Stimulated activated CD8-positive, alpha-beta memory T cell treated with anti-CD3 and anti-CD28 coated beads, Interleukin-7, amount 100 ng/mL, for 4 hours (primary cell): ENCODE measurements around the gene HIVEP1.

Source experiments
- DNase-seq, 2 donors: peaks; one replicate each; pipeline ENCODE4 v3.0.0-alpha.2; 2020; ENCODE audit warnings: low read depth in 2 of 2

HIVEP1 gene

GRCh38 chr6:12017876-12018401, 5.8 kb downstream of the HIVEP1 start:
- no peak for DNase-seq

DNA sequence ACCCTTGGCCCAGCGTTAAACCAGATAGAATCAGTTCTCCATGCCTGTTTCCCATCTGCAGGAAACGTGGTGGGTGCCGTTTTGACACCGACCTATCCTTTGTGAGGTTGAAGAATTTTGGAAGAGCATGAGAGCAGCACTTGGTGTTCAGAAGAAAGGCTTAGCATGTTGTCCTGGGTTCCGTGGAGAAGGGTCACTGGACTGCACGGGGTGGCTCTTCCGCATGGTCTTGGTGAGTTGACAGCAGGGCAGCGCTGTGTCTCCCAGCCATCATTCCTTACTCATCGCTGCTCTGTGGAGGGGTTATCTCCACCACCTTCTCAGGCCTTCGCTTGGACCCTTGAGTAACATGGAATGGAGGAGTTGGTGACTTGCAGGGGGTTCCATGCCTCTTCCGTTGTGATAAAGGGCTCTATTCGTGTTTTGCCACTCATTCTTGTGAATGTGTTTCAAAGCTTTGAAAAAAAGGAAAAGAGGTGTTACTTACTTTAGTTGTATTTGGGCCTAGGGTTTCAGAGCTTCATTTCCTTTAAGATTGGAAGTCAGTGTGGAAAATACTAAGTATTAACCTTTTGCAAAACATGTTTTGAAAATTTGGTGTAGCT, 8.2 kb downstream of the HIVEP1 start:
- no peak for DNase-seq

DNA sequence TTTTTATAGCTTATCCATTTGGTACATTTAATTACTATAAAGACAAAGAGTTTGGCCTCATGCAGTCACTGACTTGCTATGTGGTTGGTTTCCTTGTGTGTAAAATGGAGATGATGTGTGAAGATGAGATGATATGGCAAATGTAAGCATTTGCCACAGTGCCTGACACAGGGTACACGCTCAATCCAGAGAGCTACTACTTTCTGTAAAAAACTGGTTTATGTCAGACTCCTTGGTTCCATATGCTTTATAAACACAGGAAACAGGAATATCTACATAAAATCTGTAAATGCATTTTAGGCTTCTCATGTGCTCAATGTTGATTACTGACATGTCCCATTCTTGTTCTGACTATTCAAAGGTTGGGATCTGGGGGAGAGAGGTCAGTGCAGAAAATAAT, 10.4 kb downstream of the HIVEP1 start:
- DNase-seq = no peak

DNA sequence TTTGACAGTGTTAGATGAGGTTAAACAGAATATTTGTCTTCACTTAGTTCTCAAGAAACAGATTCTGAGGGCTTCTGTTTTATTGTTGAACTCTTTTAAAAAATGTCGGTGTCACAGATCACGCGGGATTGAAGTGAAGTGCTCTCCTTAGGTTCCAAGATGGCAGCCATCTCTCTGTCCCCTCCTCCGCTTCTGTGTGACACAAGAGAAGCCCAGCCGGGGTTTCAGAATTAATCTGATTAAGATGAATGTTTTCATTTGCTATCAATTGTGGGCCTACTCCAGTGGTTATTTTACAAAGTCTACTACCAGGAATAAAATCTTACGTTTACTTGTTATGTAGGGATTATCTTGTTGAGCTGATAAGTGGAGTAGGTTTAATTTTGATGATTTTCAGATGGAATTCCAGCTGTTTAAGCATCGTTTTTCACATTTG, 10.9 kb downstream of the HIVEP1 start:
- DNase-seq = no peak

DNA sequence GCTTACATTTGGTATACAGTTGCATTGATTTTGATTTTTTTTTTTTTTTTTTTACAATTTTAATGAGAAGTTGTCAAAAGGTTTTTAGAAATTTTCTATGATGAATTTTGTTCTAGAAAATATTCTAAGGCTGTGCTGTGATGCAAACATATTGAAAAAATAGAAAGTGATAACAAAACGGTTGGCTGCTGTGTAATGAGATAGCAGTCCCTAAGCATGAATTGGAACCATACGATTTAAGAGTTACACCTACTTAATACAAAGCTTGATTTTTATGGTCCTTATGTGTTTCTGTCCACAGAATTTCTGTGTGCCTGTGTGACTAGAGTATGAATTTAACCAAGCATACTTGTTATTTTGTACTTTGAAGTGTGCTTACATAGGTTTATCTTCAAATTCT, 12.1 kb downstream of the HIVEP1 start:
- DNase-seq = no peak

DNA sequence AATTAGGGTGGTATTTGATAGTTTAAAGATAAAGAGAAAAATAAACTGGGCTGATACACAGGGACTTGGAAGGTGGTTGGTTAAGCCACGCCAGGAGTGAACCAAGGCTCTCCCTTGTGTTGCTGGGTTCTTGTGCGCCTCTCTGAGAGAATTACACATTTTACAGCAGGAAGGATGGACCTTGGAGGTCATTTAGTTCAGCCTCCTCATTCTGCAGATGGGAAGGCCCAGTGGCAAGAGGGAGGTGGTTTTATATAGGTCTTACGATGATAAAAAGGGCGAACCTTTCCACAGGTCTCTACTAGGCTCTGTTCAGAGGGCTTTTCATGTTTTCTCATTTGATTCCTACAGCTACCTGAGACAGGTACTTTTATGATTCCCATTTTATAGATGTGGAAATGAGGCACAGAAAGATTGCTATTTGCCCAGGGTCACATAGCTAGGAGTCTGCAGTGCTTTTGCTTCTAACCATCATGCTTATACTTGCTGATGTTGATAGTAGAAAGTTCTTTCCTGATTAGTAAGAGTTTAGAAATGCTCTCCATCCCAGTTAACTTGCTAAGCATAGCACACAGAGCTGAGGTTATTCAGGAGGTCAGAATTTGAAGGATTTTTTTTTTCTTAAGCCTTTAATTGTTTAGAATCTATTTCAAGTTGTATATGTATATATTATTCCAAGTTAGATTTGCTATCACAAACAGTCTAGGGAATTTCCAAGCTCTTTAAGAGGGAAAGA, 12.8 kb downstream of the HIVEP1 start:
- DNase-seq = no peak

- no peak for DNase-seq
Observed at GRCh38 chr6:12026120-12026519, 14.0 kb downstream of the HIVEP1 start.

DNA sequence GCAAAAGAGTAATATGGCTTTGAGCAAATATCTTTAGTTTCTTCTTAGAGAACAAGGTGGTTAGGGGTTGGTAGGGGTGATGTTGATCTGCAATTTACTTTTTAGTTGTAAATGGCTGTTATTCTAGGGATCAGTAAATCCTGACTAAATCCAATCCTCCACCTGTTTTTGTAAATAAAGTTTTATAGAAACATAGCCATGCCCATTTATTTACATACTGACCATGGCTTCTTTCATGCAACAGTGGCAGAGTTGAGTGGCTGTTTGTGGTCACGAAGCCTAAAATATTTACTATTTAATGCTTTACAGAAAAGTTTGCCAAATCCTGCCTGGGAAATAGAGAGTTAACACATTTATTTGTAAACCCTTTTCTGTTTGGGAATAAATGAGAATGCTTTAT, 14.7 kb downstream of the HIVEP1 start:
- no peak for DNase-seq

DNA sequence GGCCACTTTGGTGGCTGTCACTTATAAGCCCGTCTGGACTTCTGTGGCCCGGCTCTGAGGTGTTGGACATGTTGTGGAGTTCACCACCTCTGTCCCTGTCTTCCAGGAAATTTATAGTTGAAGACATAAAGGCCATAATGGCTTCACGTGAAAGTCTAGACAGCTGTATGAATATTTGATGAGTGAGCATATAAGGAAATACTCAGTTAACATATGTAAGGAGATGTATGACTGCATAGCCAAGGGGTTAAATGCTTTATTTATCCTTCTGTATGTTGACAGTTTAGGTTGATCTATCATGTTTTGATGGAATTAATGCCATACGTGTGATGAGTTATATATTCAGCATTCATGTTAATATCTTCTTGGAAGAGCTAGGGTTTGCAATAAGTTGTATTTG, 16.1 kb downstream of the HIVEP1 start:
- DNase-seq = no peak

- DNase-seq = no peak
Observed at GRCh38 chr6:12029979-12030737, 18.0 kb downstream of the HIVEP1 start.

DNA sequence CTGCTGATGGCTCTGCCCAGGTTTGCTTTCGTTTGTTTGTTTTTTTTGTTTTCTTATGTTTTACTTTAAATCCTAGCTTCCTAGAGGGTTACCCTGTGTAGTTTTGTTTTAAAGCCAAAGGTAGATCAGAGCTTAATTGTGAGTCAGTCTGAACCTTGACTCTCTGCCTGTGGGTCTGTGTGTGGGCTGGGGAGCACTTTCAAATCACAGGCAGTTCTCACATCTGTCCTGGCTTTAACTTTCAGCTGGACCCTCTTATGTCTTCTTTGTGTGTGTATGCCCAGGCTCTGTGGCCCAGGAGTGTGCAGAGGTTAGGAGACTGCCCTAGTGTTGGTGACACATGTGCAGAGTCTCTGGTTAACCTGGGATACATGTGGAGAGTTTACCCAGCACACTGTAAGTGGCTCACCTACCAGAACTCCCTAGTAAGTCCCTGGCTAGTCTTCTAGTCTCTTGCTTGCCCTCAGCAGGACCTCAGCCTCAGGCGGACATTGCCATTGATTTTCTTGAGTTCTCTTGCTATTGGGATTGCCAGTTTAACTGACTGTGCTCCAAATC, 19.0 kb downstream of the HIVEP1 start:
- no peak for DNase-seq

DNA sequence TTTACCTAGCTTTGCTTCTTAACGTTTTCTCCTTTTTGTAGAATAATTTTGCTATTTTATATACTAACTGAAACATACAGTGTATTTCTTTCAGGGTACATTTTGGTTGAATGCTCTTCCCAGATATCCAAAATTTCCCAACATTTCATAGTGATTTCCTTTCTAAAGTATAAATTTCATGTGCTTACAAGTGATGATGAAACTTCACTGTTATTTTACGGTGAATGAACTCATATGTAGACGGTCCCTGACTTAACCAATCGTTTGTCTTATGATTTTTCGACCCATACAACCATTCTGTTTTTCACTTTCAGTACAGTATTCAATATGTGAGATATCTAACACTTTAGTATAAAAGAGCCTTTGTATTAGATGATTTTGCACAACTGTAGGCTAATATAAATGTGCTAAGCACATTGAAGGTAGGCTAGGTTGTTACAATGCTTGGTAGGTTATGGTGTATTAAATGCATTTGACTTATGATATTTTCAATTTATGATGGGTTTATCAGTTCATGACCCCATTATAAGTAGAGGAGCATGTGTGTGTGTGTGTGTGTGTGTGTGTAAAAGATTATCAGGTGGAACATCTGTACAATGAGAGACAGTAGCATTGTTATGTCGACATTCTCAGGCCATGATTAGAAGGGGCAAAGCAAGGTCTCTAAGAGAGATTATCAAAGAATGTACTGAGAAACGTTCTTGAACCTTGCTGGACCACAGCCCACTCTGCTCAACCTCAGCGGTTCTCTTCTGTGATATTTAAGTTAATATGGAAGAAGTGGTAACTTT, 20.9 kb downstream of the HIVEP1 start:
- DNase-seq = no peak

GRCh38 chr6:12033770-12034169, 21.7 kb downstream of the HIVEP1 start:
- DNase-seq = no peak

GRCh38 chr6:12034349-12034748, 22.2 kb downstream of the HIVEP1 start:
- no peak for DNase-seq

DNA sequence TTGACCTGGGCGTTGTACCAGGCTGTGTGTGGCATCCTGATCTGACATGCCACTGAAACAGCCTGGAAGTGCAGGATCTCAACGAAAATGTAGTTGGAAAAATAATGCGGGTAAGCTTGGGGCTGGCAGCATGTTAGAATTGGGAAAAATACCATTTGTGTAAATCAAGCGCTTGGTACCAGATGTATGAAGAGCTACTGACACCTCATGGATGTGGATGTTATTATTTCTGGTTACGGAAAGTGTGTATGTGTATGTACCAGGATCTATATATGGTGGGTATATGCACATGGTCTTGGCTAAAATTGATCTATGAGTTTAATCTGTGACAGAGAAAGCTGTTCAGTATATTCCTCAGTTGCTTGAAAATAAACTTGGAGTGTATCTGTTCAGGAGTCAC, 22.7 kb downstream of the HIVEP1 start:
- DNase-seq = no peak

DNA sequence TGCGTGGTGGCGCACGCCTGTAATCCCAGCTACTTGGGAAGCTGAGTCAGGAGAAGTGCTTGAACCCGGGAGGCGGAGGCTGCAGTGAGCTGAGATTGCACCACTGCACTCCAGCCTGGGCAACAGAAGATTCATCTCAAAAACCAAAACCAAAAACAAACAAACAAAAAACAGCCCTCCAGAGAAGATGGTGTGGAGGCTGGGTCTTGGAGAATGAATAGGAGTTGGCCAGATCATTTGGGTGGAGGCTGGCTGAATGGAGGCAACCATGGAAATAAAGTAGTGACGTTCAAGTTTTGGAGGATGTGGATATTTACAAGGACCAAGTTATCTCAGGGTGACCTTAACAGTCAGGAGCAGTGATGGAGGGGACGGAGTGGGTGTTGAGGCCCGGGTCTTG, 24.7 kb downstream of the HIVEP1 start:
- no peak for DNase-seq

DNA sequence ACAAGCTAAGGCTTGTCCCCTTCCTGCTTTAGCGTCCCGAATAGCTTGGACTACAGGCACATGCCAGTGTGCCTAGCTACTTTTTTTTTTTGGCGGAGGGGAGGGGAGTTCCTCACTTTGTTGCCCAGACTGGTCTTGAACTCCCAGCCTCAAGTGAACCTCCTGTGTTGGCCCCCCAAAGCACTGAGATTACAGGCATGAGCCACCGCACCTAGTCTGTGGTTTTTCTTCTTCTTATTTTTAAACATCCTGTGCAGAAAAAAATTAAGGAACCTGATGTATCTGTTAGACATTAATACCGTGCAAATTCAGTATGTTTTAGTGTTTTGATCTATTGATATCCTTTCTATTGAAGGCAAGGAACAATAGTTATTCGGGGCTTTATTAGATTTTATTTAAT, 25.7 kb downstream of the HIVEP1 start:
- DNase-seq = no peak

DNA sequence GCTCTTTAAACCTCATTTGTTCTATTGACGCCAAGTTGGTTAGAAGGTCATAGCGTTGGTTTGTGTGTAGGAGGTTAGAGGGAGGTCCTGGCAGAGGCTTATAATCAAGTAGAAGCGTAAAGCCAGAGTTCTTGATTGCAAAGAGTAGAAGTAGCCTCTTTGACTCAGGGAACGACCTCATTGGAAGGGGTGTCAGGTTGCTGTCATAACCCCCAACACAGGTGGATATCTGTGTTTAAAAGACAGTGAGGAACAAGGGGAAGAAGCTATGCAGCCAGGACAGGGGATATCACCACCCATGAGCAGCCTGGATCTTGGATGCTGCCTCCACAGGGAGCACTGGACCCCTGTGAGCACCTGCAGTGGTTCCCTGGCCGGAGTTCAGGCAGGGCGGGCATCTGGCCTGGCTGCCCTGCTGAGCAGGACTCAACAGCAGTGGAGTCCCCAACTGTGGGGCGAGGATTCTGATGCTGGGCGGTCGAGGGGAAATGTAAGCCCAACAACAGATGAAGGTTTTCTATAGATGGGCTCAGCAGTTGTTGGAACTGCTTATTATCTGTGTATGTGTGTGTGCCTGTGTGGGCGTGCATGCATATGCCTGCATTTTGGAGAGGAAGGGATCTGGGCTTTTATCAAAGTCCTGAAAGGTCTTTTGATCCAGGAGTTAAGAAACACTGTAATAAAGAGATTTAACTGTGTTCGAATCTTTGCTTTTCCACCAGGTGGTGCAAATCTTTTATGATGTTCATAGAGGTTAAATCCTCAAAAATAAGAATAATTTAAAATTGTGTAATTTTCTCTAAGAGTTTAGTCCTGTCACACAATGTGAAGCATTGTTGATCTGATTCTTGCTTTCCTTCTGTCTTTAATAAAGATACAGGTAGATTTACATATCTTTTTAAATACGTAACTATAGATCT, 27.7 kb downstream of the HIVEP1 start:
- DNase-seq = no peak

DNA sequence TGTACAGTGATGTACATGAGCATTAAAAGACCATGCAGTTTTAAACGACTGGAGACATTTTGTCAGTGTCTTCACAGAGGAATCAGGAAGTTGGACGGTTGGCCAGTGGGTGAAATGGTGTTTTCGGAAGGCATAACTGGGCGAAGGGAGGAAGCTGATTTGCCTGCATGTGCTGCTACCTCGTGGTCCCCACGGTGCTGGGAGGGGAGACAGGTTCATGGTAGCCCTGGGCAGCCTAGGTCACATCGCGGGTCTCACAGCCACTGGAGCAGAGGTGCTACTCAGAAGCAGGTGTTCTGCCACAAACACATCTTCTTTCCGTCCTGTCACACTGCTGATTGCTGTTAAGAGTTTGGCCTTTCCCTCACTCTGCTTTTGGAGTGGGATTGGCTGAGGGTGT, 35.2 kb downstream of the HIVEP1 start:
- no peak for DNase-seq

DNA sequence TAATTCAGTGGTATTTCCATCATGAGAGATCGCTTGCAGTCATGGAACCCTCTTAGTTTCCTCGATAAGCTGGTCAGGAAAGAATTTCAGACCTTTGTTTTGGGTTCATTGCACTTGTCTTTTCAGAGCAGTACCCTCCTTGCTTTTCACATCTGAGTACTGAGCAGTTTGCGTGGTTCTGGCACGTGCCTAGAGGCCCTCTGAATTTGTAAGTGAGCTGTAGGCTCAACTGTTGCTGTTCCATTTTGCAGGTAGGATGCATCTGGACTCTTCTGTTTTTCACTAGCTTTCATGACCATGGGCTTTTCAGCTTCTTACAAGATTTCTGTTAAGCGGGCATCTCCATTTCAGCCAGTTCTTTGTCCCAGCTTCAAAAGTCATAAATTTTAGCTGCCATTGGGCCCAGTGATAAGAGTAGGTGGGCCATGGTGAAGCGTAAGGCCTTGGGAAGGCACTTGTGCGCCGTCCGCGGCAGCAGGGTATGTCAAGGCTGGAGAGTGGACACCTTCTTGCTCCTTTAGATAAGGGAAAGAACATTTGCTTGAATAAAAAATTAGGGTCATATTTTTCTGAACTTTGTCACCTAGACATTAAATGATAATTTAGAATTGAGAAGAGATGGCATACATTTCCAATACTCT, 35.8 kb downstream of the HIVEP1 start:
- DNase-seq = no peak
